ENCODE measurements around the gene FAM184A.

DNA sequence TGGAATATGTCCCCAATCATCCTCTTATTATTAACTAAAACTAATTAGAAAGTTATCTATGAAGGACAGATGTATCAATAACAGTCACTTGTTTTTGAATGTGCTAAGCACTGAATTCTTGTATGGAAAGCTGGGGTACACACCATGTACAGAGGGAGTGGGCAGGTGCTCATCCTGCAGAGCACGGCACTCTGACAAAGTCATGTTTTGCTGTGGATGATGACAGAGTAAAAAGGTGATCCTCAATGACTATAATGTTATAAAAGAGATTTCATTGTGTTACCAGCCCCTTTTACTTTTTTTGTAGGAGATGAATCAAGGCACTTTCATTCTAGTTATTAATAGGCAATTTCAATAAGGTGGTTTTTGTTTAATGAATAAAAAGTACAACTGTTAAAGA, 92.2 kb downstream of the FAM184A start:
- no peak for TF ChIP-seq CTCF (conservative IDR thresholded peaks at IDR 0.05; ENCODE audit: low read depth, low read length)
- no peak for TF ChIP-seq EZH2 (IDR thresholded peaks at IDR 0.05; ENCODE audit: borderline replicate concordance, low read depth, low read length, poor library complexity, severe bottlenecking)
